HG03039 (cell line): ENCODE results near the gene XRN2.

Source experiments
- ATAC-seq: cut with Tn5 transposase; IDR thresholded peaks from one replicate; pipeline ENCODE4 v1.9.1; 2021; ENCODE audit warnings: mild to moderate bottlenecking, moderate library complexity; ENCODE audit not compliant: unreplicated experiment

Gene XRN2

DNA sequence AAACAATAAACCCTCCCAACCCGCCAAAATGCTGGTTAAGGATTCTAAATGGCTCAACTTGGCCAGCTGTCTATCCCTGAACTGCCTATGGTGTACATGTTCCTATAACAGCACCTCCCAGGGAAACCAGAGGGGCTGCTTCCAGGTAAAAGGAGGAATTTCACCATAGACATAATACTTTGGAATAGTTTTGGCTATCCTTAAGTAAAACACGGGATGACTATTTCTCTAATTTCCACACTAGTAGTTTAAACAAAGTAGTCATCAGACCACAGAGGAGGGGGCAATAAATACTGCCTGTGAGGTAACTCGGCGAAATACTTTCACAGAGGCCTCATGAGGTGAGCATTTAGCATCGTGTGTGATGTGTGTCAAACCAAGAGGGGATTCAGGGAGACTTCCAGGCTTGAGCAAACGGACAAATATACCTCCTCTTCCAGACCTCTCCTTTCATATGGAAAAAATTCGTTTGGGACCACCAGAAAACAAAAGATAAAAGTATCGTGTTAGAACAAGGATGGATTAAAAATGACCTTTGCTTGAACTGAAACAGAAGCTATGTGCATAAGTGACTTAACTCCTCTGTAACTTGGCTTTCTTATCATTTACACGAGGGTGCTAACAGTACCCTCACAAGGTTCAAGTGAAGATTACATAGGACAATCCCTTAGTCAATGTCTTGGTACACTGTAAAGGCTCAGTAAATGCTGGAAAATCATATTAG is 1.0 kb upstream of the XRN2 start:
- no peak for ATAC-seq

DNA sequence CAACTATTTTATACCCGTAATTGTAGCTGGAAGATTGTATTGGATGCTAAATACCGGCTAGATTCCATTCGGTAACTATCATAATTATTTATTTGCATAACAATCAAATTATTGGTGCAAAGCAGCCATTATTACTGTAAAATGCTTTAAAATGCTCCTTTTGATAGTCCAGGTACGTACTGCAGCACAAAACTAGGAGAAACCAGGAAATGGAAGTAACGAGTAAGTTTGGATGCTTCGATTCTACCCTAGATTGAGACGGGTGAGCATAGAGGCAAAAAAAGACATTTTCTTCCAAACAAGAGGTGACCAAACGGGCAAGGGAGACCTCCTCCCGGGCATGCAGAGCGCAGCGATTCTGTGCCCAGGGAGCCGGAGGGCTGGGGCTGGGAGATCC is 469 bp upstream of the XRN2 start:
- no peak for ATAC-seq

DNA sequence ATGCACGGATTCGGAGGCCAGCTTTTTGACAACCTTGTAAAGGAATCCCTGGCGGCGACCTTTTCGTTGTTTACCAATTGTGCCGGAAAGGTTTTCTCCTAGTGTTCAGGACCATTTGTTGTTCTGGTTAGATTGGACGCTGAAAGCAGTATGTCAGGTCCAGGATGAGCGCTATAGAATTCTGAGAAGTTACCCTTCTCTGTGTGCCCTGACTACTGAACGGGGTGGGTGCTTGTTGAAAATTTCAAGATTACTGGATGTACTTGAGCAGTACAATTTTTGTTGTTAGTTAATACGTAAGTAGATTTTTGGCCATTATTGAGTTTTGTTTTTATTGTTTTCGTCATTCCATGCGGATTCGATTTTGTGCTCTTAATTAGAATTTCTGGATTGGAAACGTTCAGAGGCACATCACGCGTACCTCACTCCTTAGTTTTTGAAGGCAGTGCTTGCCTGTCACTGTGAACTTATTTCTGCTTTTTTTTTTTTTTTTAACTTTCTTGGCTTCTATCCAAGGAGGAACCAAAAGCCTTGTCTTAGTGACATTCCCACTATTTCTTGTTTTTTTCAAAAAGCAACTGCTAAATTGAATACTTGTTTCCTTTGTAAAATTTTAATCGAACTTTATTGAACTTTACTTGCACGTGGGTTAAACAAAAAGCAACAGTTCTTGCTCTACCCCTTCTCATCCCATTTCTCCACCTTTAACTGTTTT is 898 bp downstream of the XRN2 start:
- no peak for ATAC-seq

DNA sequence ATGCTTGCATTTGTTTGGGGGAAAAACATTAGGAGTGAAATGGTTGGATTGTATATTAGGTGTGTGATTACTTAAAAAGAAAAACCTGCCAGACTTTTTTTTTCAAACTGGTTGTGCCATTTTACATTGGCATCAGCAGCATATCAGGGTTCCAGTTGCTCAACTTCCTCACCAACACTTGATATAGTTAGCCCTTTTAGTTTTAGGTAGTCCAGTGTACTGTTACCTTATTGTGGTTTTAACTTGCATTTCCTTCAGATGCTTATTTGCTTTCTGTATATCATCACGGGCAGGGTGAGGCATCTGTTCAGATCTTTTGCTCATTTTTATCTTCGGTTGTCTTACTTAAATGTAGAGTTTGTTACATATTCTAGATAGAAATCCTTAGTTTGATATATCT is 5.2 kb downstream of the XRN2 start:
- ATAC-seq, result no peak

DNA sequence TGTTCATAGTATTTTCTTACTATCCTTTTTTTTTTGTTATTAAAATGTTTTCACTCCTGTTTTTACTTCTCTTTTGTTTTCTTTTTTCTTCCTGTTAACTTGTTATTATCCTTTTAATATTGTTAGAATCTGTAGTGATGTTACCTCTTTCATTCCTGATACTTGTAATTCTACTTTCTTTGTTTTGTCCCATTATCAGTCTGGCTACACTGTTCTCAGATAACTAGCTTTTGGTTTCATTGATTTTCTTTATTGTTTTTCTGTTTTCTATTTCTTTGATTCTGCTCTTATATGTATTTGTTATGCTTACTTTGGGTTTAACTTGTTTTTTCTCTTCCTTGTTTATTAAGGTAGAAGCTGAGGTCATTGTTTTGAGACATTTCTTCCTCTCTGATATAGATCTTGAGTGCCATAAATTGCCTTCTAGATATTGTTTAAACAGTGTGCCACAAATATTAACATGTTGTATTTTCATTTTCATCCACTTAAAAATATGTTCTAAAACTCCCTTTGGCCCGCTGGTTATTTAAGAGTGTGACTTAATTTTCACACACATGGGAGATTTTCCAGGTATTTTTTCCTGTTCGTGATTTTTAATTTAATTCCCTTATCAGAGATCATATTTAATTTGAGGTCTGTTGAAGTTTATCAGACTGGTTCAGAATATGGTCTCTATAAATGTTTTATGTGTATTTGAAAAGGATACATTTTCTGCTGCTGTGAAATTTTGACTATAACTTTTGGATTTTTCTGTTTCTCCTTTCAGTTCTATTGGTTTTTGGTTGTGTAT is 6.7 kb downstream of the XRN2 start:
- no peak for ATAC-seq

DNA sequence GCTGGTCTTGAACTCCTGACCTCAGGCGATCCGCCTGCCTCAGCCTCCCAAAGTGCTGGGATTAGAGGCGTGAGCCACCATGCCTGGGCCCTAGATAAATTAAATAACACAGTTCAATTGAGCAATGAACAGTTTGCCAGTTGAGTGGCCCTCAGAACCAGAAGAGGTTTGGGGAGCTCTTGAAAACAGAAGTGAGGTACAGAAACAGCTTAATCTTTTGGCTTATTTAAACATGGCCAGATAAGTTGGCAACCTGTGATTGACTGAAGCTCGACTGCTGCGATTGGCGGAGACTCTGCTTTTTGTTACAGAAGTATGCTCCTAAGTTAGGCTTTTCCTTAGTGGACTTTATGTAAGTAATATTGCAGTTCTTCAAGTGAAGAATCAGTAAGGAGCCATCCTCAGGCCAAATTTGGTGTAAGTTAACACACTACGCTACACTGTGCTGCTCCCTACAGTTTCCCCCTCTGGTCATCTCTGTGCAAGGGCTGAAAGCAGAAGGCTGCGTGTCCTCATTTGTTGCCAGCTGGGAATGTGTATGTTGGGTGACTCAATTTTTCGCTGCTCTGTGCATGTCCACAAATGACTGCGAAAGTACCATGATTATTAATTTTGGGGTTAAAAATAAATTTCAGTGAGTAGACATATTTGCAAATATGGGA is 9.8 kb downstream of the XRN2 start:
- no peak for ATAC-seq

DNA sequence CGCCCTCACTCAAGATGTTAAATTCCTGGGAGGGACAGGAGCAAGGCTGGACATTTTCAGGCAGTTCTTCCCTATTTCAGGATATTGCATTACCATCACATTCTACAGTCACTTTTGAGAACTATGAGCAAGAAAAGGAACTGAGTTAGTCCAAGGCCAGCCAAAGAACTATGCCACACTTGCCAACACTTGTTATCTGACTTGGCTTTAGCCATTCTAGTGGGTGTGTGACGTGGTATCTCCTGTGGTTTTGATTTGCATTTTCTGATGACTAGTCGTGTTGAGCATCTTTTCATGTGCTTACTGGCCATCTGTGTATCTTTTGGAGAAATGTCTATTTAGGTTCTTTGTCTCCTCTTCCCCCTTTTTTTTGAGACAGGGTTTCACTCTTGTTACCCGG is 12.0 kb downstream of the XRN2 start:
- ATAC-seq, result peak; percentile 48

DNA sequence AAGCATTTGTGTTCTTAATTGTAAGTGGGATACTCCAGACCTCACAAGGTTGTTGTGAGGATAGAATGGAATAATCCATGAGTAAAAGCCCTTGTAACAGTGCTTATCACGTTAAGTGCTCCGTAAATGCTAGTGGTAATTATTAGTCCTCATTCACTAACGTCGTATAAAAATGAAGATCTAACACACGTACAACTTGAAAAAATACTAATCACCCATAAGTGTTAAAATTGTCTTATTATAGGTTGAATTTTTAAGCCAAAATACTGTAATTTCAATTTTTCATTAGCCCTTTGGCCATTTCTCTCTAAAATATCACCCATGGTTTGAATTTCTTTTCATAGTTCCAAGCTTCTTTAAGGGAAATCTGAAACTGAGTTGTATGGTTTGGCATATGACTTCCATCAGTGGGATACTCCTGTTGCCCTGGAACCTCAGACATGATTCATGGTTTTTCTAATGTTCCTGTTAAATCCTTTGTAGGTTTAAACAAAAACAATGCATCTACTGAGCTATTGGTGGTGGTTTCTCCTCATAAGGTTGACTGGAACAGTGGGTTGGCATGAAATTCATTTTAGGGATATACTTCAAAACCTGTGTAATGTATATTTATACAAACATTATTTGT is 19.1 kb downstream of the XRN2 start:
- ATAC-seq, result no peak

DNA sequence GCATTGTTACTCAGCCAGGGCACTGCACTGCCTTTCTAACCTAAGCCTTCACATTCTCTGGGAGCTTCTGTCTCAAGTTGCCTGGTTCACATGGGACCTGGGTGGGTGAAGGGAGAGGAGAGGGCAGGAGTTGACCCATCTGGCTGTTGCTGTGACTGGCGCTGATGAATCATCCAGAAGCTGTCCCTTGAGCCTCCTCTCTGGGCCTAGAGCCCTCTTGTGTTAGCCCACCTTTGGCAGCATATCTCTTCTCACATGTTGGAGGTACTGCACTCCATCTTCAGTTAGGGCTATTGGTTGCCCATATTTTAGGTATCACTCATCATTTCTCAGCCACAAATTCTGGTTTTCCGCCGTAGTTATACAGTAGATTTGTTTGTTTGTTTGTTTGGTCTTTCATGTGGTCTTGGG is 19.8 kb downstream of the XRN2 start:
- no peak for ATAC-seq

DNA sequence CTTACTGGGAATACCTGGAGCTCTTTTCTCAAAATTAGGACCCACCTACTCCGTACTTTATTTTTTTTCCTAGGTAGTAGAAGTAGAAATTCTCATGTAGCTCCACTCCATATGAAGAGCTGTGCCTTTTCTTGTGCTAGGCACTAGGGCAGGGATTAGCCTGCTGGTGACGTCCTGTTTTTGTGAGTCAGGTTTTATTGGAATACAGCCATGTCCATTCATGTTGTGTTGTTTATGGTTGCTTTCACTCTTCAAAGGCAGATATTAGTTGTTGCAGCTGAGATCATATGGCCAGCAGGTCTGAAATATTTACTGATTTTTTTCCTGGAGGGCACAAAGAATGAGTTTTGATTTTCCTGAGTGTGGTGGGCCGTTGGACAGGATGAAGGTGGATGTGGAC is 20.5 kb downstream of the XRN2 start:
- ATAC-seq, result no peak

DNA sequence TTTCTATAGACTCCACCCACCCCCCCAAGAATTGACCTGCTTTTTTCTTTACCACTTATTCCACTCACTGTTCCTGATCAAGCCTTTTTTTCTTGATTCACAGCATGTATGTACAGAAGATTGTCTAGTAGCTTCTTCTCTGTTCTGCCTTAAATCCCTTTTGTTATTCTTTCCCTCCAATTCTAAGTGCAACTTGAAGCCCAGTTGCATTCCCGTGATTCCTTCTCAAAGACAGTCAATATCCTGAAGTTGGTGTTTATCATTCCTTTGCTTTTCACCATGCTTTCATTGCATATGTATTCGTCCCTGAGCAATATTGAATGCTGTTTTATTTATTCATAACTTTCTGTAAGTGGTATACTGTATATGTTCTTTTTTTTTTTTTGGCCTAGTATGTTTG is 21.0 kb downstream of the XRN2 start:
- ATAC-seq, result no peak

DNA sequence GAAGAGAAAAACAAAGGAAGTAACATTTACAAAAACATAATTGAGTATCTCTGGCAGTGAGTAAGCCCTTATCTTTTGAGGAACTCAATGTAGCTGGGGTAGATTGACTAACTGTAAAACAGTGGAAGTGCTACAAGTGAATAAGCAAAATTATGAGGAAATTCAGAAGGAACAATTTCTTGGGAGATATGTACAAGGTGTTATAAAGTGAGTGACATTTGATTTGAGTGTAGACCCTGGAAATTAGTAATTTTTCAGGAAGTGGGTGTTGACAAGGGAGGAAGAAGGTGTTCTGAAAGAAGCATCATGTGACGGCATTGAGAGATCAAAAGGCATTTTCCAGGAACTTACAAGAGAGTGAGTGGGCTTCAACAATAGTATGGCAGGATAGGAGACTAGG is 22.2 kb downstream of the XRN2 start:
- no peak for ATAC-seq

DNA sequence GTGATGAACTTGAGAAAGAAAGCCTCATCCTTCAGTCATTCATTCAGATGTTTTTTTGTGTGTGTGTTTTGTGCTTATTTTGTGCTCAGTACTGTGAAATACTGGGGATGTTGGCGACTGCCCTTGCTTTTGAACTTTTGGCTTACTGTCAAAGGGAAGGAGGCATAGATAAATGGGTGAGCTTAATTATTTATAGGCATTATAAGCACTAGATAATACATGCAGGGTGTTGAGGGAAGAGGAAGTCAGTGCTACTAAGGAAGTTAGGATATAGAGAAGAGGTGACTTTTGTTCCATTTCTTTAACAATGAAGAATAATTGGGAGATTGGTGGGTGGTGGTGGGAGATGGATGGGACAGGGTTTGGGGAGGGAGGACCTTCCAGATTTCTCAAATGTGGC is 23.6 kb downstream of the XRN2 start:
- no peak for ATAC-seq

DNA sequence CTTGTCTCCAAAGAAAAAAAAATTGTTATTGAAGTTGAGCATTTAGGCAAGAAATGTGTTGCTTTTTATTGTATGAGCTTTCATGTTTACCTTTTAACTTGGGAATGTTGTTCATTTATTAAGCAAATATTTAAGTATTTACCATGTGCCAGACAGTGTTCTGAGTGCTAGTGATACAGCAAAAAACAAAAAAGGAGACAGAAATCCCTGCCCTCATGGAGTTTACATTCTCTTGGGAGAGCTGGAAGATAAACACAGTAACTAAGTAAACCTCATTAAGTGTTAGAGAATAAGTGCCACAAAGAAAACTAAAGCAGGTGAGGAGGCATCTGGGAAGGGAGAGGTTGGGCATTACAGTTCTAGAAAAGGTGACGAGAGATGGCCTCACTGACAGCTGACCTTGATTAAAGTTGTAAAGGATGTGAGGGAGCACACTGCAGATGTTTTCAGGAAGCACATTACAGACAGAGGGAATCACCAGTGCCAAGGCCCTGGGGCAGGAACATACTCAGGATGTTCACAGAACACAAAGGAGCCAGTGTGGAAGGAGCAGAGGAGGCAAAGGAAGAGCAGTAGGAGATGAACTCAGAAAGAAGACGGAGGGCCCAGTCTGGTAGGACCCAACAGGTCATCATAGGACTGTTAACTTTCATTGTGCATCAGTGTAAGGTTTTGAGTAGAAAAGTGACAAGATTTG is 33.5 kb downstream of the XRN2 start:
- no peak for ATAC-seq

DNA sequence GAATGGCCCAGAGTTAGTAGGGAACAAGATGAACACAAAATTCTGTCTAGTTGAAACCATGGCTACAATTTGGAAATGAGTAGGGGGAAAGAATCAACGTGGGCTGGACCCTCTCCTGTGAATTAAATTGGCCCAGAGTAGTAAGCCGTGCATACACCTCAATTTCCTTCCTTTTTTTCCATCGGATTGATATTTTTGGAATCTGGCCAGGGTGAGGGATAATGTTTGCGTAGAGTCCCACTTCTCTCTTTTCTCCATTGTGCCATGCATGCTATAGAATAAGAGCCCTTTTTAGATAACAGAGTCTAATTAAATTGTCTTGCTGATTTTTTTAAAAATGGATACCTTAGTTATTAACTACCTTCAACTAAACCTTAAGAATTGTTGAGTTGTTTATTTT is 35.2 kb downstream of the XRN2 start:
- ATAC-seq, result no peak

DNA sequence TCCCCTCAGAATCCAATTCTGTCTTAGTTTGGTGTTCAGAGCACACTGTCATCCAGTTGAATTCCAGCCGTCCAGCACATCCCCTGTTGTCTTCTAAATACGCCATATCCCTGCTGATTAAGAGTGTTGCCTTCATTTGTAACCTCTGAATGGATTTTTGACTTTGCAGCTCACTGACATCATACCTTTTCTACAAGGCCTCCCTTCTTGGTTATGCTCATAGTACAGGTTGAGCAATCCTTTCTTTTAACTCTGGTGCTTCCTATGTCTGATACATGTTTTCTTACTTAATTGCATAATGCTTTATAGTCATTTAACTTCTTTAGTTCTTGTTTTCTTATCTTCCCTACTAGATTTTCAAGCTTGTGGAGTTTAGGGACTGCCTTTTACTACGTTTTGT is 36.4 kb downstream of the XRN2 start:
- ATAC-seq, result no peak

DNA sequence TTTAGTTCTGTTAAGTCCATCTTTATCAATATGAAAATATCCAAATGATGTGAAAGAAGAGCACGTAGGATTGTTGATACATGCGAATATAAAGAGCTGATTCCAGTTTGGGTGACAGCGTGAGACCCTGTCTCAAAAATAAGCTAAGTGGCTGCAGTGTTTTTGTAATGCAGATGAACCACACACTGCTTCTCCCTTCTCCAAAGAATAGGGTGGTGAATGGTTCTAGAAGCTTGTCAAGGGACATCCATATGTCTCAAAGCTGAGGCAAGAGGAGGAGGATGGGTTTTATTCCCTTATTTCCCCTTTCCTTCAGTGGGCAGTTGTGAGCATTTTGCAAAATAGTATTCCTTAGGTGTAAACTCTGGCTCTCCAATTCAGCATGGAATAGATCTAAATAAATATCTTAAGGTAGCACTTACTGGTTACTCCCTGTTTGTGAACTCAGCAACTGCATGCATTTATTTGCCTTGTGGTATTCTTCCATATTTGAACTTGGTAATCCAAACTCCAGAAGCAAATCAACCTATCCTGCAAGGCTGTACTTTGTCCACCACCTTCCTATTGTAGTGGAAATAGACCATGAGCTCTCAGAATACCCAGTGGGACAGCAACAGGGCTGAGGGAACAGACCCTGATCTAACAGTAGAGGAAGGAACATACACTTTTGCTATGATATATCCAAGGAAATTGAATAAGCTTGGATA is 38.0 kb downstream of the XRN2 start:
- ATAC-seq, result no peak

DNA sequence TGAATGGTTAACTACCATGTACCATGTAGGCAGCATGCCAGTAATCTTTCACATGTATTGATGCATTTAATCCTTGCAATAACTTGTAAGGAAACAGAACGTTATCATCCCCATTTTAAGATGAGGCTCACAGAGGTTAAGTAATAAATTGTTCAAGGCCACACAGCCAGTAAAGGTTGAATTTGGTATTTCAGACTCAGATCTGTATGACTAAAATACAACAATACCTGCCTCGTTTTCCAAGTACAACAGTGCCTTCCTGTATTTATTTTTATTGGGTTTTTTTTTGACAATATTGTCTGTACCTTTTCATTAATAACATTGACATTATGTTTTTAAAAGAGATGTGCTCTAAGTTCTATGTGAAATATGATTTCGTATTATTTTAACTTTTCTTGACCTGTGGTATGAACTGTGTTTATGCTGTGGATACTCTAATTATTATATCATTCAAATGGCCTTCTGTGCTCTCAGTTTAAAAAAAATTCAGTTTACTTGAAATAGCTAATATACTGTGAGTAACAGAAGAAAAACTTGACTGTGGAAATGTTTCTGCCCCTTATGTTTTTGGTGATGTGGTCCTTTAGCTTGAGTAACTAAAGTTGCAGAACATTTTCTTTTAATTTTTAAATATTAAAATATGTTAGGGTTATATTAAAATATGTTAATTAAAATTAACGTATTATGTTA is 39.7 kb downstream of the XRN2 start:
- ATAC-seq, result no peak

DNA sequence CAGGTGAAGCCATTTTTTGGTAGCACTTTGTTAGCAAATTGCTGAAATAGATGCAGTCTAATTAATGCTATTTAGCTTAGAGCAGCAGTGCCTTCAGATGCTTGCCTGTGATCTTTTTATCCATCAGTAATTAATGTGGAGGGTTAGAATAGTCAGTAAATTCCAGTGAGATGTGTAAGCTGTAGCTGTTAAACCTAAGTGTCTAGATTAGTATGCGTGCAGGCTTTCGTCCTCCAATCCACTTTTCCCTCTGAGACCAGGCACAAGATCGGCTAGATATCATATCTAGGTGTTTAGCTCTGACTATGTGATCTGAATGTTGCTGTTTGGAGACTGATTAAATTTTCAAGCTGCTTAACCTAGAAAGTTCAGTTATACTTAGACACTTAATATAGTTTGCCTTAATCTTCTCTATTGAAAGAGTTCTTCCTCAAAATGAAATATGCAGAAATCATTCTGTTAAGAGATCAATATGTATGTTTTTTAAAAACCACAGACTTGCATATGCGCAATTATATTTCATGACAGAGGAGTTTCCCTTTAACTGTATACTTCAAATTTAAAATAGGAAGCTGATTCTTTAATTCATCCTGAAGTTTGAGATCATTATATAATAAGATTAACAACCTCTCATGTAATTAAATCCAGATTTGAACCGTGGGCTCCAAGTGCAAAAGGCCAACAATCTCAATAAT is 41.2 kb downstream of the XRN2 start:
- ATAC-seq, result no peak
